SK-N-SH (cell line): ENCODE results near the gene TET1.

ENCODE experiments used
- MEF2A ChIP-seq: IDR thresholded peaks from 2 replicates; pipeline ENCODE4 v1.4.0; 2012; ENCODE audit warnings: low read depth, borderline replicate concordance
- RAD21 ChIP-seq: IDR thresholded peaks from 2 replicates; pipeline ENCODE4 v1.6.1; 2012; ENCODE audit warnings: mild to moderate bottlenecking, low read length

- TF ChIP-seq RAD21 (no peak), MEF2A (no peak)
Observed at GRCh38 chr10:68598978-68599770, 39.0 kb downstream of the TET1 start.
